Ovary (tissue), 3 donors: ENCODE measurements around the gene GPR21.

Experiments used
- EP300 ChIP-seq: sonication (generic); formaldehyde crosslinking; IDR thresholded peaks from one replicate; pipeline ENCODE4 v1.6.1; 2017; ENCODE audit warnings: antibody characterized with exemption
- POLR2A ChIP-seq: fragments of 450-650 bp; IDR thresholded peaks from one replicate; pipeline ENCODE4 v1.6.1; 2017; ENCODE audit warnings: antibody characterized with exemption, mild to moderate bottlenecking, moderate library complexity
- TF ChIP-seq, protein P1 (sequence below), 3 donors: fragments of 450-650 bp in 2 of 3; fragments of 200-600 bp in 1 of 3; IDR thresholded peaks; one replicate each; pipeline versions ENCODE4 v1.5.1 to v1.8.0; 2016 to 2022; ENCODE audit warnings: antibody characterized with exemption in 3 of 3, mild to moderate bottlenecking in 1 of 3
- donor health status: DM: no; HTN: no; CAD: no.

DNA sequence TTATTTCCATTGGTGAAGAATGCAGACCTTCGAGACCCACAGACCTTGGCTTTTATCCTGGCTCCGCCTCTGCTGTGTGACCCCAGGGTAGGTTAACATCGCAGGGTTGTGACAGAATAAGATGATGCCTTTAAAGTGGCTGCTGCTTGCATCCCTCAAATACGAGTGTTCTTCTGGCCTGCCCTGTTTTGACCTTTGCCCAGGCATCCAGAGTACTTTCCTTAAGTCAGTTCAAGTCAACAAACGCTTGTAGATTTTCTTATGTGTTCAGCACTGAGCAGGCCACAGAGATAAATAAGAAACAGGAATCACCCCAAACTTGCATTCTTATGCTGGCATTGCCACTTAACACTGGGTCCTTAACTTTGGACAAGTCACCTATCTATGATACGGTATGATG lies 50.2 kb downstream of the GPR21 start:
- TF ChIP-seq, protein P1, sequence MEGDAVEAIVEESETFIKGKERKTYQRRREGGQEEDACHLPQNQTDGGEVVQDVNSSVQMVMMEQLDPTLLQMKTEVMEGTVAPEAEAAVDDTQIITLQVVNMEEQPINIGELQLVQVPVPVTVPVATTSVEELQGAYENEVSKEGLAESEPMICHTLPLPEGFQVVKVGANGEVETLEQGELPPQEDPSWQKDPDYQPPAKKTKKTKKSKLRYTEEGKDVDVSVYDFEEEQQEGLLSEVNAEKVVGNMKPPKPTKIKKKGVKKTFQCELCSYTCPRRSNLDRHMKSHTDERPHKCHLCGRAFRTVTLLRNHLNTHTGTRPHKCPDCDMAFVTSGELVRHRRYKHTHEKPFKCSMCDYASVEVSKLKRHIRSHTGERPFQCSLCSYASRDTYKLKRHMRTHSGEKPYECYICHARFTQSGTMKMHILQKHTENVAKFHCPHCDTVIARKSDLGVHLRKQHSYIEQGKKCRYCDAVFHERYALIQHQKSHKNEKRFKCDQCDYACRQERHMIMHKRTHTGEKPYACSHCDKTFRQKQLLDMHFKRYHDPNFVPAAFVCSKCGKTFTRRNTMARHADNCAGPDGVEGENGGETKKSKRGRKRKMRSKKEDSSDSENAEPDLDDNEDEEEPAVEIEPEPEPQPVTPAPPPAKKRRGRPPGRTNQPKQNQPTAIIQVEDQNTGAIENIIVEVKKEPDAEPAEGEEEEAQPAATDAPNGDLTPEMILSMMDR (IDR thresholded peaks at IDR 0.05), result no peak
- TF ChIP-seq POLR2A (no peak), EP300 (no peak)
